ENCODE measurements around the gene SLC1A2. TPM values are rescaled to one million over a fixed set of nuclear protein-coding genes. Genes with fewer than 3 reads are reported as not detected.

SLC1A2 gene
- total RNA-seq, 1 donor from 2014 or later: 4.9 TPM

DNA sequence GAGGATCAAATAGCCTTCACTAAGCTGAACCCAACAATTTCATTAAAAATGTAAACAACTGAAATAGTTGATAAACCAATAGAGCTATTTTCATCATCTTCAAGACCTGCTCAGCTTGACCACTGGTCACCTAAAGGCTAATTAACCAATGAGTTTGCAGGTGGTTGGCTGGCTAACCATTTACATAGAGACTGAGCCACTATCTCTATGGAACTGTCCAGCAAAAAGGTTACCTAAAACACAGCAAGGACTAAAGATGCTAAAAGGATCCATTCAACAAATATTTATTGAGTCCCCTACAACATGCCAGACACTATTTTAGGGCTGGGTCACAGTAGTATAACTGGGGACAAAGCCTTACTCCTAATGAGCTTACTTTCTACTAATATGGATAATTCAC lies 156.6 kb downstream of the SLC1A2 start:
- no peak overlapping the region for H3K27ac Mint-ChIP-seq
- TF ChIP-seq EZH2 (IDR thresholded peaks at IDR 0.05): no peak
- TF ChIP-seq, protein P1, sequence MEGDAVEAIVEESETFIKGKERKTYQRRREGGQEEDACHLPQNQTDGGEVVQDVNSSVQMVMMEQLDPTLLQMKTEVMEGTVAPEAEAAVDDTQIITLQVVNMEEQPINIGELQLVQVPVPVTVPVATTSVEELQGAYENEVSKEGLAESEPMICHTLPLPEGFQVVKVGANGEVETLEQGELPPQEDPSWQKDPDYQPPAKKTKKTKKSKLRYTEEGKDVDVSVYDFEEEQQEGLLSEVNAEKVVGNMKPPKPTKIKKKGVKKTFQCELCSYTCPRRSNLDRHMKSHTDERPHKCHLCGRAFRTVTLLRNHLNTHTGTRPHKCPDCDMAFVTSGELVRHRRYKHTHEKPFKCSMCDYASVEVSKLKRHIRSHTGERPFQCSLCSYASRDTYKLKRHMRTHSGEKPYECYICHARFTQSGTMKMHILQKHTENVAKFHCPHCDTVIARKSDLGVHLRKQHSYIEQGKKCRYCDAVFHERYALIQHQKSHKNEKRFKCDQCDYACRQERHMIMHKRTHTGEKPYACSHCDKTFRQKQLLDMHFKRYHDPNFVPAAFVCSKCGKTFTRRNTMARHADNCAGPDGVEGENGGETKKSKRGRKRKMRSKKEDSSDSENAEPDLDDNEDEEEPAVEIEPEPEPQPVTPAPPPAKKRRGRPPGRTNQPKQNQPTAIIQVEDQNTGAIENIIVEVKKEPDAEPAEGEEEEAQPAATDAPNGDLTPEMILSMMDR (IDR thresholded peaks at IDR 0.05): no peak
- Histone ChIP-seq H3F3A (ENCODE audit: low read depth) (no peaks in the 10 kb centered on the region), H3K79me2 (ENCODE audit: low read depth) (no peaks in the 10 kb centered on the region), H3K9me3 (ENCODE audit: low read depth) (no peaks in the 10 kb centered on the region), H3K4me1 (no peaks in the 10 kb centered on the region), H4K20me1 (ENCODE audit: low read depth) (no peaks in the 10 kb centered on the region), H3K27me3 (no peaks in the 10 kb centered on the region), H3K4me3 (no peak overlapping the region), H3K9ac (no peak overlapping the region), H2AFZ (replicated peaks) (no peak overlapping the region), H3K4me2 (no peak overlapping the region), H3K27ac (no peak overlapping the region), H3K36me3 (no peaks in the 10 kb centered on the region)
- no peaks in the 10 kb centered on the region for H3K27me3 Mint-ChIP-seq (ENCODE audit: insufficient read depth, low read depth)
- no peak for DNase-seq (ENCODE audit: low spot score)
- H3K9me3 Mint-ChIP-seq: no peaks in the 10 kb centered on the region
- no peaks in the 10 kb centered on the region for H3K4me1 Mint-ChIP-seq
- H3K4me3 Mint-ChIP-seq: no peak overlapping the region
- H3K36me3 Mint-ChIP-seq: no peaks in the 10 kb centered on the region

DNA sequence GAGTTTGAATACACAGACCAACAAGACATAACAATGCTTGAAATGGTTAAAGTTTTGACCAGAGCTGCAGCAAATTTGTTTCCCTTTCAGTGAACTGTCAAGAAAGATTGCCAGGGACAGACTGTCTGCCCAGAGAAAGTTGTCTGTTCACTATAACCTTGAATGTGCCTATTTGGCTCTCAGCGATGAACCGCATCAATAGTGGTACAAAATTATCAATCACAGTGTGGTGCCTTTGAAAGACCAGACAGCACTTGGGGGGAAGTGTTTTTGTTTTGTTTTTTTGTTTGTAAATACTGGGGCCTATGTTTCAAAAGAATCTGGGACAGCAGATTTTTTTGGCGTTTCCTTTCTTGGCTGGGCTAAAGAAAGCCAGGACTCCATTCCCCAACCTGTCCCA lies 157.3 kb downstream of the SLC1A2 start:
- no peaks in the 10 kb centered on the region for H3K79me2 ChIP-seq (ENCODE audit: low read depth)
- TF ChIP-seq EZH2phosphoT487 (IDR thresholded peaks at IDR 0.05) (no peak), EZH2 (IDR thresholded peaks at IDR 0.05) (no peak)
- TF ChIP-seq, protein P1 (IDR thresholded peaks at IDR 0.05): no peak
- no peaks in the 10 kb centered on the region for H3K36me3 ChIP-seq
- H3K4me1 ChIP-seq: no peaks in the 10 kb centered on the region
- H3K27me3 ChIP-seq: no peaks in the 10 kb centered on the region
- no peaks in the 10 kb centered on the region for H3K9me3 ChIP-seq (ENCODE audit: low read depth)
- H2AFZ ChIP-seq (replicated peaks): no peak overlapping the region
- H3K27ac Mint-ChIP-seq: no peak overlapping the region
- H3K9ac ChIP-seq: no peak overlapping the region
- H3K9me3 Mint-ChIP-seq: no peaks in the 10 kb centered on the region
- no peaks in the 10 kb centered on the region for H3F3A ChIP-seq (ENCODE audit: low read depth)
- H3K27me3 Mint-ChIP-seq (ENCODE audit: insufficient read depth, low read depth): no peaks in the 10 kb centered on the region
- no peak overlapping the region for H3K27ac ChIP-seq
- no peak overlapping the region for H3K4me2 ChIP-seq
- DNase-seq (ENCODE audit: low spot score): no peak
- H3K4me1 Mint-ChIP-seq: no peaks in the 10 kb centered on the region
- no peak overlapping the region for H3K4me3 ChIP-seq
- no peaks in the 10 kb centered on the region for H4K20me1 ChIP-seq (ENCODE audit: low read depth)
- no peak overlapping the region for H3K4me3 Mint-ChIP-seq
- no peaks in the 10 kb centered on the region for H3K36me3 Mint-ChIP-seq

DNA sequence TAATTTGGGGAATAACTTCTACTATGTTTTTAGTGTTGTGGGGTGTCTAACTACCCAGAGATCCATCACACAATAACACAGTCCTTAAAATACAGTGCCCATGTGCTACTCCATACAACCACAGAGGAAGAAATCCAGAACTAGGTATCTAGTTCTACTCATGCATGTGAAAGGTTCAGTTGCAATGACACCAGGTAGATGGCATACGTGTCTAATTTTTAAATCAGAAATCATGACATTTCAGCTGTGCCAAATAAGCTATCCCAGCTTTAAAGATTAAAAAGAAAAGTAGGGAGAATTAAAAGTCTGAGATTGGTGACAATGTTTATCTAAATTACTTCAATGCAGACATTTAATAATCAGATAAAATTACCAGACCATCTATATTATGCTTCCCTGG lies 158.2 kb downstream of the SLC1A2 start:
- no peaks in the 10 kb centered on the region for H3F3A ChIP-seq (ENCODE audit: low read depth)
- Mint-ChIP-seq H3K27ac (no peak overlapping the region), H3K27me3 (ENCODE audit: insufficient read depth, low read depth) (no peaks in the 10 kb centered on the region), H3K4me3 (no peak overlapping the region), H3K4me1 (no peaks in the 10 kb centered on the region), H3K9me3 (no peaks in the 10 kb centered on the region), H3K36me3 (no peaks in the 10 kb centered on the region)
- no peak overlapping the region for H3K4me2 ChIP-seq
- H3K36me3 ChIP-seq: no peaks in the 10 kb centered on the region
- no peaks in the 10 kb centered on the region for H4K20me1 ChIP-seq (ENCODE audit: low read depth)
- H3K79me2 ChIP-seq (ENCODE audit: low read depth): no peaks in the 10 kb centered on the region
- H3K4me1 ChIP-seq: no peaks in the 10 kb centered on the region
- H3K27me3 ChIP-seq: no peaks in the 10 kb centered on the region
- H3K27ac ChIP-seq: no peak overlapping the region
- DNase-seq (ENCODE audit: low spot score): no peak
- no peak overlapping the region for H2AFZ ChIP-seq (replicated peaks)
- H3K4me3 ChIP-seq: no peak overlapping the region
- TF ChIP-seq EZH2 (IDR thresholded peaks at IDR 0.05) (no peak), EZH2phosphoT487 (IDR thresholded peaks at IDR 0.05) (no peak)
- TF ChIP-seq, protein P1 (IDR thresholded peaks at IDR 0.05): no peak
- no peak overlapping the region for H3K9ac ChIP-seq
- no peaks in the 10 kb centered on the region for H3K9me3 ChIP-seq (ENCODE audit: low read depth)

All from neural progenitor cell (in vitro differentiated cells).